Mesendoderm (in vitro differentiated cells): ENCODE measurements around the gene NSD2.
"Not testable (repeated sequence)": the region's sequence is repeated elsewhere in the genome, so short reads cannot be mapped to it uniquely, and the experiment has no call there.

ENCODE experiments used
- DNase-seq: peaks from one replicate; pipeline ENCODE4 v3.0.0; 2013
- H2AK5ac ChIP-seq: 2 replicates; pipeline ENCODE4 v1.6.1; 2013; ENCODE audit warnings: low read length, inconsistent platforms
- H2BK120ac ChIP-seq: 2 replicates; pipeline ENCODE4 v1.6.1; 2013; ENCODE audit warnings: low read depth, mild to moderate bottlenecking, low read length, moderate library complexity, mixed read lengths
- H2BK15ac ChIP-seq: replicated peaks from 2 replicates; pipeline ENCODE4 v1.6.1; 2013; ENCODE audit warnings: low read depth, mild to moderate bottlenecking, moderate library complexity
- H2BK5ac ChIP-seq: 2 replicates; pipeline ENCODE4 v1.6.1; 2013; ENCODE audit warnings: low read length, inconsistent platforms
- H3K18ac ChIP-seq: 2 replicates; pipeline ENCODE4 v1.6.1; 2013; ENCODE audit warnings: mild to moderate bottlenecking, low read length, mixed read lengths
- H3K23ac ChIP-seq: one replicate; pipeline ENCODE4 v1.6.1; 2013; ENCODE audit warnings: low read length
- H3K27ac ChIP-seq: 2 replicates; pipeline ENCODE4 v1.5.1; 2013; ENCODE audit warnings: low read depth, mild to moderate bottlenecking, inconsistent platforms, low read length, moderate library complexity
- H3K27me3 ChIP-seq: 2 replicates; pipeline ENCODE4 v1.6.1; 2013; ENCODE audit warnings: low read length, control low read depth, mild to moderate bottlenecking, inconsistent platforms; ENCODE audit not compliant: insufficient read depth, poor library complexity
- H3K36me3 ChIP-seq: 2 replicates; pipeline ENCODE4 v1.6.1; 2013; ENCODE audit warnings: low read length, inconsistent platforms; ENCODE audit not compliant: control insufficient read depth, insufficient read depth
- H3K4ac ChIP-seq: one replicate; pipeline ENCODE4 v1.6.1; 2013; ENCODE audit warnings: low read depth, mild to moderate bottlenecking, low read length, moderate library complexity
- H3K4me1 ChIP-seq: 2 replicates; pipeline ENCODE4 v1.6.1; 2013; ENCODE audit warnings: low read depth, low read length, inconsistent platforms; ENCODE audit not compliant: control insufficient read depth
- H3K4me2 ChIP-seq: 2 replicates; pipeline ENCODE4 v1.6.1; 2013; ENCODE audit warnings: low read length
- H3K4me3 ChIP-seq: 2 replicates; pipeline ENCODE4 v1.5.1; 2013; ENCODE audit warnings: mild to moderate bottlenecking, low read length
- H3K56ac ChIP-seq: one replicate; pipeline ENCODE4 v1.6.1; 2013; ENCODE audit warnings: low read length
- H3K79me1 ChIP-seq: 2 replicates; pipeline ENCODE4 v1.6.1; 2013; ENCODE audit warnings: low read length, inconsistent platforms
- H3K79me2 ChIP-seq: 2 replicates; pipeline ENCODE4 v1.6.1; 2013; ENCODE audit warnings: mild to moderate bottlenecking, low read length; ENCODE audit not compliant: control insufficient read depth, insufficient read depth
- H3K9ac ChIP-seq: 2 replicates; pipeline ENCODE4 v1.6.1; 2013; ENCODE audit warnings: low read length, inconsistent platforms
- H4K5ac ChIP-seq: one replicate; pipeline ENCODE4 v1.6.1; 2013; ENCODE audit warnings: low read length
- H4K8ac ChIP-seq: one replicate; pipeline ENCODE4 v1.6.1; 2013; ENCODE audit warnings: low read depth, mild to moderate bottlenecking, control low read depth, low read length, moderate library complexity
- WGBS: extraction: QIAGEN DNeasy Blood & Tissue Kit; methylation state at CpG from one replicate; pipeline ENCODE4 v1.1.7; 2013; ENCODE audit warnings: low lambda C conversion rate, missing lambda C conversion rate; ENCODE audit not compliant: insufficient coverage; ENCODE audit errors: extremely low coverage; 5-methylcytosine and 5-hydroxymethylcytosine counted together

Gene NSD2

DNA sequence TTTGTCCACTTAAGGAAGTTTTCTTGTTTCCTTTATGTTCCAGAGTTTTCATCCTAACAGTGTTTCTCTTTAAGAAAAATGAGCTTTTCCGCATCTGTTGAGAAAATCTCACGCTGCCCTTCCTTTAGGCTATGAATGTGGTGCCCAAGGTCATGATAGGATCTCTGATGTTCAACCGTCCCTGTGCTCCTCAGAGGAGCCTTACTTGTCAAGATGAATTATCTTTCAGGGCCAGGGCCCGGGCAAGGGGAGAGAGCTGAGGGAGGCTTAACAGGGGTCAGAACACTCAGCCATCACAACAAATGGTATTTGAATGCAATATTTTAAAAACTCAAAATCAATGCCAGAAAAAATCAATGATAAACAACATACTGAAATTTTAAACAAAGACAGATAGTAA is 143.8 kb downstream of the NSD2 start:
- Histone ChIP-seq H2AK5ac (no peak overlapping the region), H3K18ac (no peak overlapping the region), H3K56ac (no peak overlapping the region), H3K4me3 (no peak overlapping the region), H3K4ac (no peak overlapping the region), H3K9ac (no peak overlapping the region), H2BK5ac (no peak overlapping the region), H3K79me1 (no peaks in the 10 kb centered on the region), H3K4me1 (no peaks in the 10 kb centered on the region), H3K36me3 (no peaks in the 10 kb centered on the region), H2BK15ac (no peak overlapping the region), H3K79me2 (no peaks in the 10 kb centered on the region), H2BK120ac (no peak overlapping the region), H4K8ac (no peak overlapping the region), H3K4me2 (no peak overlapping the region), H3K23ac (no peak overlapping the region), H3K27ac (no peak overlapping the region), H4K5ac (no peak overlapping the region), H3K27me3 (no peaks in the 10 kb centered on the region)
- no CpG with 5 or more reads among the region's 4 CpGs for WGBS
- no peak for DNase-seq

DNA sequence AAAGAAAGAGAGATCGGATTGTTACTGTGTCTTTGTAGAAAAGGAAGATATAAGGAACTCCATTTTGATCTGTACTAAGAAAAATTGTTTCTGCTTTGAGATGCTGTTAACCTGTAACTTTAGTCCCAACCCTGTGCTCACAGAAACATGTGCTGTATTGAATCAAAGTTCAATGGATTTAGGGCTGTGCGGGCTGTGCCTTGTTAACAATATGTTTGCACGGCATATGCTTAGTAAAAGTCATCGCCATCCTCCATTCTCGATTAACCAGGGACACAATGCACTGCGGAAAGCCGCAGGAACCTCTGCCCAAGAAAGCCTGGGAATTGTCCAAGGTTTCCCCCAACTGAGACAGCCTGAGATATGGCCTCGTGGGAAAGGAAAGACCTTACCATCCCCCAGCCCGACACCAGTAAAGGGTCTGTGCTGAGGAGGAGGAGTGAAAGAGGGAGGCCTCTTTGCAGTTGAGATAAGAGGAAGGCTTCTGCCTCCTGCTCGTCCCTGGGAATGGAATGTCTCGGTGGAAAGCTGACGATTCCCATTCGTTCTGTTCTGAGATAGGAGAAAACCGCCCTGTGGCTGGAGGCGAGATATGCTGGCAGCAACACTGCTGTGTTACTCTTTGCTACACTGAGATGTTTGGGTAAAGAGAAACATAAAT is 150.3 kb downstream of the NSD2 start:
- not testable (repeated sequence) for H3K9ac ChIP-seq, H3K27ac ChIP-seq, H2BK15ac ChIP-seq, H2BK120ac ChIP-seq, H4K5ac ChIP-seq, H3K4ac ChIP-seq, H2BK5ac ChIP-seq, H3K4me3 ChIP-seq, H3K36me3 ChIP-seq, H3K23ac ChIP-seq, H3K79me1 ChIP-seq, H3K18ac ChIP-seq, H3K79me2 ChIP-seq, H3K4me1 ChIP-seq, H3K4me2 ChIP-seq, H2AK5ac ChIP-seq, H4K8ac ChIP-seq, H3K27me3 ChIP-seq
- no CpG with 5 or more reads among the region's 15 CpGs for WGBS
- peak; percentile 90 for DNase-seq
- H3K56ac ChIP-seq = peak overlapping the region; percentile 37

DNA sequence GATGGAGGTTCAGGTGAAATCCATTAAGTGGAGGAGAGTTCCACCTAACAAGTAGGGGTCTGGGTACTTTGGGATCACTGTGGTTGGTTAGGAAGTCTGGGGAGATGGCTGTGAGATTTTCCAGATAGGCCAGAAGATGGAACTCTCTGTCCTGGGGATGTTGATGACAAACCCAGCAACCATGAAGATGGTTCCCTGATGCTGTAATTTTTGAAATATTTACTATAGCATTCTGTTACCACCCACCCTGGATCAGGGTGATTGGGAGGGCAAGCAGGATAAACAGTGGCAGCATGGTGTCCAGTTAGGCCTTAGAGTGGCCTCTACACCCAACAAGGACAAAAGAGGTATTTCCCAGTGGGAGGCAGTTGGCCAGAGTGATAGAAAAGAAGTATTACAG is 153.5 kb downstream of the NSD2 start:
- H3K79me2 ChIP-seq = no peaks in the 10 kb centered on the region
- H4K8ac ChIP-seq = no peak overlapping the region
- no peaks in the 10 kb centered on the region for H3K27me3 ChIP-seq
- no peak overlapping the region for H4K5ac ChIP-seq
- H2AK5ac ChIP-seq = no peak overlapping the region
- no peak overlapping the region for H3K4me2 ChIP-seq
- H3K23ac ChIP-seq = no peak overlapping the region
- H3K56ac ChIP-seq = no peak overlapping the region
- no peak overlapping the region for H3K9ac ChIP-seq
- H3K79me1 ChIP-seq = no peaks in the 10 kb centered on the region
- H3K4me3 ChIP-seq = no peak overlapping the region
- H2BK15ac ChIP-seq = no peak overlapping the region
- peaks cover 2% of the 10 kb centered on the region for H3K4me1 ChIP-seq
- no peak overlapping the region for H2BK5ac ChIP-seq
- no peak overlapping the region for H2BK120ac ChIP-seq
- no peak overlapping the region for H3K27ac ChIP-seq
- no peaks in the 10 kb centered on the region for H3K36me3 ChIP-seq
- DNase-seq = no peak
- H3K4ac ChIP-seq = no peak overlapping the region
- no peak overlapping the region for H3K18ac ChIP-seq

DNA sequence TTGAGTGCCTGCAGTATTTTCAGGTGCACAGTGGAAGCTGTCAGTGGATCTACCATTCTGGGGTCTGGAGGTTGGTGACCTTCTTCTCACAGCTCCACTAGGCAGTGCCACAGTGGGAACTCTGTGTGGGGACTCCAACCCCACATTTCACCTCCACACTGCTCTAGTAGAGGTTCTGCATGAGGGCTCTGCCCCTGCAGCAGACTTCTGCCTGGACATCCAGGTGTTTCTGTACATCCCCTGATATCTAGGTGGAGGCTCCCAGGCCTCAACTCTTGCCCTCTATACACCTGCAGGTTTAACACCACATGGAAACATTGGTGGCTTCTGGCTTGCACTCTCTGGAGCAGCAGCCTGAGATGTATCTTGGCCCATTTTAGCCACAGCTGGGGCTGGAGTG is 154.6 kb downstream of the NSD2 start:
- no peak overlapping the region for H4K8ac ChIP-seq
- no peaks in the 10 kb centered on the region for H3K36me3 ChIP-seq
- no peak overlapping the region for H3K56ac ChIP-seq
- no peak for DNase-seq
- no peak overlapping the region for H3K9ac ChIP-seq
- H2AK5ac ChIP-seq = no peak overlapping the region
- no peak overlapping the region for H3K4me2 ChIP-seq
- H3K23ac ChIP-seq = no peak overlapping the region
- no peak overlapping the region for H3K27ac ChIP-seq
- no peaks in the 10 kb centered on the region for H3K79me1 ChIP-seq
- H3K27me3 ChIP-seq = no peaks in the 10 kb centered on the region
- no peak overlapping the region for H2BK15ac ChIP-seq
- H3K18ac ChIP-seq = no peak overlapping the region
- no peak overlapping the region for H2BK120ac ChIP-seq
- H2BK5ac ChIP-seq = no peak overlapping the region
- no peak overlapping the region for H4K5ac ChIP-seq
- peaks cover 2% of the 10 kb centered on the region for H3K4me1 ChIP-seq
- no peak overlapping the region for H3K4ac ChIP-seq
- H3K4me3 ChIP-seq = no peak overlapping the region
- H3K79me2 ChIP-seq = no peaks in the 10 kb centered on the region

DNA sequence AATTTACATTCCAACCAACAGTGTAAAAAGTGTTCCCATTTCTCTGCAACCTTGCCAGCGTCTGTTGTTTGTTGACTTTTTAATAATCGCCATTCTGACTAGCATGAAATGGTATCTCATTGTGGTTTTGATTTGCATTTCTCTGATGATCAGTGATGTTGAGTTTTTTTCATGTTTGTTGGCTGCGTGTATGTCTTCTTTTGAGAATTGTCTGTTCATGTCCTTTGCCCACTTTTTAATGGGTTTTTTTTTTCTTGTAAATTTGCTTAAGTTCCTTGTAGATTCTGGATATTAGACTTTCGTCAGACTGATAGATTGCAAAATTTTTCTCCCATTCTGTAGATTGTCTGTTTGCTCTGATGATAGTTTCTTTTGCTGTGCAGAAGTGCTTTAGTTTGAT is 155.9 kb downstream of the NSD2 start:
- H3K4ac ChIP-seq, H4K5ac ChIP-seq, H3K56ac ChIP-seq, H3K23ac ChIP-seq, H3K27ac ChIP-seq, H3K4me2 ChIP-seq, H4K8ac ChIP-seq, H3K36me3 ChIP-seq, H3K79me2 ChIP-seq, H2BK120ac ChIP-seq, H2AK5ac ChIP-seq, H3K4me3 ChIP-seq, H2BK5ac ChIP-seq, H2BK15ac ChIP-seq, DNase-seq, H3K18ac ChIP-seq, H3K4me1 ChIP-seq, H3K79me1 ChIP-seq, H3K27me3 ChIP-seq, H3K9ac ChIP-seq: not testable (repeated sequence)
- WGBS = no CpG with 5 or more reads among the region's 4 CpGs

DNA sequence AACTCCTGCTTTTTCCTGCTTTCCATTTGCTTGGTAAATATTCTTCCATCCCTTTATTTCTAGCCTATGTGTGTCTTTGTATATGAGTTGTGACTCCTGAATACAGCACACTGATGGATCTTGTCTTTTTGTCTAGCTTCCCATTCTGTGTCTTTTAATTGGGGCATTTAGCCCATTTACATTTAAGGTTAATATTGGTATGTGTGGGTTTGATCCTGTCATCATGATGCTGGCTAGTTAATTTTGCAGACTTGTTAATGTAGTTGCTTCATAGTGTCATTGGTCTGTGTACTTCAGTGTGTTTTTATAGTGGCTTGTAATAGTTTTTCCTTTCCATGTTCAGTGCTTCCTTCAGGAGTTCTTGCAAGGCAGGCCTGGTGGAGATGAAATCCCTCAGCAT is 160.0 kb downstream of the NSD2 start:
- not testable (repeated sequence) for DNase-seq, H3K23ac ChIP-seq, H3K9ac ChIP-seq, H3K4ac ChIP-seq, H3K18ac ChIP-seq, H3K4me2 ChIP-seq, H2BK120ac ChIP-seq, H2BK5ac ChIP-seq, H3K4me3 ChIP-seq, H2BK15ac ChIP-seq, H3K36me3 ChIP-seq, H4K5ac ChIP-seq, H3K79me2 ChIP-seq, H3K79me1 ChIP-seq, H3K4me1 ChIP-seq, H4K8ac ChIP-seq, H3K27ac ChIP-seq, H3K27me3 ChIP-seq, H3K56ac ChIP-seq, H2AK5ac ChIP-seq
